SW480 (cell line): ENCODE results near the gene CBR4.
A peak's percentile ranks its signal among the peaks of the same experiment; 100 is the strongest.
"Not testable (repeated sequence)": the region's sequence is repeated elsewhere in the genome, so short reads cannot be mapped to it uniquely, and the experiment has no call there.

Source experiments
- DNase-seq: peaks from one replicate; pipeline ENCODE4 v3.0.0-alpha.2; 2016; ENCODE audit warnings: low spot score

CBR4 gene

GRCh38 chr4:169010125-169011023 lies at the start of gene CBR4:
TSS of gene CBR4 (minus strand) at chr4:169010255. CDS start at chr4:169010089, 166 bp downstream.
- peak; percentile 96 for DNase-seq

DNA sequence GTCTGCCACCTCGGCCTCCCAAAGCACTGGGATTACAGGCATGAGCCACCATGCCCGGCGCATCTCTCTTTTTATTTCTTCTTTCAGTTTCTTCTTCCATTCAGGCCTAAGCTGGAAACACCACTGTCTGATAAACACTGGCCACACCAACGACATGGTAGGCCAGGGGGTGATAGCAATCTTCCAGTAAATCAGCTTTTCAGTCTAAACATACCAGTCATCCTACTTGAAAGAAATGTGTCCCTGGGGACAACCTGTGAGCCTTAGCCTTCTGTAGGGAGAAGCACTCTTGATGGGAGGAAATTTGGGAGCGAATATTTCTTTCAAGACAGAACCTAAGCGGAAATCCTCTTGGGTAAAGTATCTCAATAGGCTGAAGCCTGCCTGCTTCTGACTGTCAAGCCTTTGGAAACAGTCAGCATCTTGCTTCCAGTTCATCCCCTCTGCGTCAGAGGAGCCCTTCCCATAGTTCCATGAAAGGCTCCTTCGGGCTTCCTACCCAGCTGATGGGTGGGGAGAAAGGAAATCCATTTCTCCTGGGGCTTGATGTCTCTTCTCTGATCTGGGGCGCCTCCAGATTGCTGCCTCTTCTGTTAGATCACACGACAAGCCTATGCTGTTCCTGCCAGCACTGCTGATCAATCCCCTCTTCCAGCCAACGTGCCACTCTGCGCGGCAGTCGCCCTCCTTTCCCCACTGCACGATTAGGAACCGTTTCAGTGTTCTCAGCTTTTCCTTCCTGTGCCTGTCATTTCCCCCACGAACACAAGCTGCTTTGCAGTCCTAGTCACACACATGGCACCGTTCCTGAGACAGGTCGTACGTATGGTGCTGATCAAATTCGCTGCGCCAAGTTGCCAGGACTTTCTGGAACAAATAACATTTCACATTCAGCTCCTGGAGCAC lies 49.5 kb upstream of the CBR4 start:
- DNase-seq = no peak

GRCh38 chr4:169058312-169058711 lies 48.3 kb upstream of the CBR4 start:
- no peak for DNase-seq

DNA sequence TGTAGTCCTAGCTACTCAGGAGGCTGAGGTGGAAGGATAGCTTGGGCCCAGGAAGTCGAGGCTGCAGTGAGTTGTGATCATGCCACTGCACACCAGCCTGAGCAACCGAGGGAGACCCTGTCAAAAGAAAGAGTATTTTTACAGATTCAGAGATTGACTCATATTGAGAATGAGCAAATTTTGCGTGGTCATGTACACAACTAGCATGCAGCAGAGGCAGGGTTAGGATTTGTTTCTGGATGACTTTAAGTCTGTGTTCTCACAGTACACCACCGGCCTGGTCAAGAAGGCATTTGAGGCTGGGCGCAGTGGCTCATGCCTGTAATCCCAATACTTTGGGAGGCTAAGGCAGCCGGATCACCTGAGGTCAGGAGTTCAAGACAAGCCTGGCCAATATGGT lies 44.8 kb upstream of the CBR4 start:
- no peak for DNase-seq

DNA sequence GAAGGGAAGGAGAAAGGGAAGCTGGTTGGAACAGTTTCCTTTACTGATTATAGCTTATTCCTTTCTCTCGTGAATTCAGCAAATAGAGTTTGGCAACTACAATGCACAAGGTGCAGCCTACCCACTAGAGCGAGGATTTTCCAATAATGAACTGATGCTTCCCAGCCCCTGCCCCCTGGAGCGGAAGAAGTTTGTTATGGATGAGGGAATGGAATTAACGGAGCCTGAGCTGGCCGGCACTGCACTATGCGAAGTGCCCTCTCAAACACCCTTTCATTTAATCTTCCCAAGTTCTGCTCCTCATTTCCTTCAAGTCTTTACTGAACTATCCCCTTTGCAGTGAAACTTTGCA lies 42.5 kb upstream of the CBR4 start:
- no peak for DNase-seq

- DNase-seq = no peak
Observed at GRCh38 chr4:169051761-169052593, 41.9 kb upstream of the CBR4 start.

DNA sequence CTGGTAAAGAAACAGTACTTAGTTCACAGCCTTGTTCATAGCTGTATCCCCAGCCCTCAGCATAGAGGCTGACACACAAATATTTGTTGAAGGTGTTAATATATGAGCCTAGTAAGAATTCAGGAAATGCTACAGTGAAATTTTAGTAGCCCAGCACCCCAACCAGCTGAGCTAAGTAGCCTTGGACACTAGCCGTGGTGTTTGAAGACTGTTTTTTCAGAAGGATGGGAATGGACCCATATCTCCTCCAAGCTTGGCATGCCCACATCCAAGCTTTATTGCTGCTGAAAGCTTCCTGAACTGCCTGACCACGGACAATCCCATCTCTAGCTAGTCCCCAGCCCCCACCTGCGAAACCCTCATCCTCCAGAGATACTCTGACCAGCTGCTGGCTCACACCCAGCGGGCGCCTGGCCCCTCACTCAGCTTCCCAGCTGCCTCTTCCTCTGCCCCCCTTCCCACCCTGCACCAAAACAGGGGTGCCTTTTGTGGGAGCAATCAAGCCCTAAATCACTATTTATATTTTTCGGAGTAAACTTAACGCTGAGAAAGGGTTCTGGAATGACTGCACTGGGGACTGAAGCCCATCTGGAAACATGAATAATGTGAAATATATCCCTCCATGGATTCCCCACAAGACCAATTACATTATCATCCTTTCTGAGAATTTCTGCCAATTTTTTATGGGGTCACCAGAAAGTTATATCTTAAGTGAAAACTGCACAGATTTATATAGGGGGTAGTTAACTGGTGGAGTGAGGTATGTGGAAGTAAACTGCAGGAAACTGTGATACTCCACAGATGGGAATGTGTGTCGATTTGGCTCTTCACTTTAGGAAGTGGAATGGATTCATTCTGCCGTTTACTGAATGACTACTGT lies 41.1 kb upstream of the CBR4 start:
- no peak for DNase-seq

- no peak for DNase-seq
Observed at GRCh38 chr4:169050284-169050683, 40.2 kb upstream of the CBR4 start.

- no peak for DNase-seq
Observed at GRCh38 chr4:169048868-169049414, 38.9 kb upstream of the CBR4 start.

- no peak for DNase-seq
Observed at GRCh38 chr4:169047956-169048355, 37.9 kb upstream of the CBR4 start.

GRCh38 chr4:169045862-169046584 lies 36.0 kb upstream of the CBR4 start:
- DNase-seq = no peak

DNA sequence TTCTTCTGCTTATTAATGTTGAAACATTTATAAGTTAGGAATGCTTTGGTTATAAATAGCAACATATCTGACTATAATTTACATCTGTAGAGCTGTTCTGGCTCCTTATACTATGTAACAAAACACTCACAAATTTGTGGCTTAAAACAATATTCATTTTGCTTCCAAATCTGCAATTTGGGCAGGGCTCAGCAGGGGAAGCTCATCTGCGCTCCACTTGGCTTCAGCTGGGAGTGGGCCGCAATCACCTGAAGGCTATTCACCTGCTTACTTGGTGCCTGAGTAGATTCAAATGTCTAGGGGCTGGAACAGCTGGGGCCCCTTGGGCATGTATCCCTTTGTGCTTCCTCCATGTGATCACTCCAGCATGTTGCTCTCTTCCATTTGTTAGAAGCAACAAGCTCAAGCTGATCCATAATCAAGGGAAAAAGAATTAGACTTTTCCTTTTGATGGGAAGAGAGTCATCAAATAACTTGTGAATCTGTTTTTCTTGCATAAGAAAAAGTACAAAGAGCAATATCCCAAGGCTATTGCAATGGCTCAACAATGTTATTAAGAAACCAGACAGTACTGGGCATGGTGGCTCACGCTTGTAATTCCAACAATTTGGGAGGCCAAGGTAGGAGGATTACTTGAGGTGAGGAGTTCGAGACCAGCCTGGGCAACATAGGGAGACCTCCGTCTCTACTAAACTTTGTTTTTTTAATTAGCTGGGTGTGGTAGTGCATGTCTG lies 34.8 kb upstream of the CBR4 start:
- DNase-seq = no peak

GRCh38 chr4:169042608-169043007 lies 32.6 kb upstream of the CBR4 start:
- no peak for DNase-seq

- no peak for DNase-seq
Observed at GRCh38 chr4:169040559-169041261, 30.7 kb upstream of the CBR4 start.

GRCh38 chr4:169039251-169039954 lies 29.3 kb upstream of the CBR4 start:
- DNase-seq = no peak

DNA sequence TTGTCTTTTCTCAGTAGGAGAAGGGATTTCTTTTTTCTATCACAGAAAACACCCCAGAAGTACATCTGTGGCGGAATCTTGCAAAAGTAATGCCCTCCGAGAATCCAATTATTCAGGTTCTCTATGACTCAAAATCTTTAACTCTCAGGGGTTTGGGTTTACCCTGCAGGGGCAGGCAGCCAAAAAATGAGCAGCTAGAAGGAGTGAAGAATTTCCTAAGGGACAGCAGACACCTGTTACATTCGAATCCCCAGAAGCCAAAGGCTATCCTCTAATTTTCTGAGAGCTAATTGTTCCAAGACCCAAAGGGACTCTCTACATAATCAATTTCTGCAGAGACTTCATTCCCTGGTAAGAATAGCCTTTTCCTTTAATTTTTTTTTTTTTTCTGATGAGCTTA lies 27.5 kb upstream of the CBR4 start:
- DNase-seq = no peak

- DNase-seq = not testable (repeated sequence)
Observed at GRCh38 chr4:169035871-169036620, 26.0 kb upstream of the CBR4 start.
